Neural cell (in vitro differentiated cells): ENCODE results near the gene UBL4A. TPM values are rescaled to one million over a fixed set of nuclear protein-coding genes. Genes with fewer than 3 reads are reported as not detected.

Experiments
- H2AFZ ChIP-seq: fragments of 200-600, 300-800 bp; sonication (generic), shearing (Covaris generic); 2 replicates; pipeline ENCODE4 v1.6.0; 2014; ENCODE audit warnings: low read depth, mild to moderate bottlenecking, antibody characterized with exemption, low read length, moderate library complexity
- H3F3A ChIP-seq: fragments of 200-600 bp; shearing (Covaris generic); 2 replicates; pipeline ENCODE4 v1.6.1; 2016; ENCODE audit warnings: mild to moderate bottlenecking, moderate library complexity, mixed read lengths, antibody characterized with exemption, low read length; ENCODE audit not compliant: insufficient read depth, poor library complexity, severe bottlenecking
- H3K27ac ChIP-seq: fragments of 200-600, 300-800 bp; sonication (generic), shearing (Covaris generic); 2 replicates; pipeline ENCODE4 v1.5.1; 2014; ENCODE audit warnings: mild to moderate bottlenecking, low read length, moderate library complexity
- H3K27me3 ChIP-seq: fragments of 300-800, 200-600 bp; sonication (generic), shearing (Covaris generic); 2 replicates; pipeline ENCODE4 v1.6.0; 2014; ENCODE audit warnings: mild to moderate bottlenecking, low read depth, low read length, moderate library complexity; ENCODE audit not compliant: insufficient read depth
- H3K36me3 ChIP-seq: fragments of 300-800, 200-600 bp; sonication (generic), shearing (Covaris generic); 2 replicates; pipeline ENCODE4 v1.5.1; 2014; ENCODE audit warnings: mild to moderate bottlenecking, antibody characterized with exemption, low read length, moderate library complexity; ENCODE audit not compliant: insufficient read depth
- H3K4me2 ChIP-seq: fragments of 300-800, 200-600 bp; sonication (generic), shearing (Covaris generic); 2 replicates; pipeline ENCODE4 v1.6.0; 2014; ENCODE audit warnings: mild to moderate bottlenecking, low read length
- H3K4me3 ChIP-seq: fragments of 300-800, 200-600 bp; sonication (generic), shearing (Covaris generic); 2 replicates; pipeline ENCODE4 v1.5.1; 2014; ENCODE audit warnings: mild to moderate bottlenecking, low read length, moderate library complexity
- H3K79me2 ChIP-seq: fragments of 200-600 bp; shearing (Covaris generic); replicated peaks from 2 replicates; pipeline ENCODE4 v1.6.0; 2014; ENCODE audit warnings: mild to moderate bottlenecking, low read length, moderate library complexity; ENCODE audit not compliant: insufficient read depth
- H3K9ac ChIP-seq: fragments of 300-800, 200-600 bp; sonication (generic), shearing (Covaris generic); 2 replicates; pipeline ENCODE4 v1.6.1; 2016; ENCODE audit warnings: mild to moderate bottlenecking, low read length, mixed read lengths
- H3K9me2 ChIP-seq: fragments of 200-600 bp; shearing (Covaris generic); 2 replicates; pipeline ENCODE4 v1.6.1; 2016; ENCODE audit warnings: mild to moderate bottlenecking, low read length, mixed read lengths; ENCODE audit not compliant: insufficient read depth
- H3K9me3 ChIP-seq: fragments of 200-600, 300-800 bp; sonication (generic), shearing (Covaris generic); 2 replicates; pipeline ENCODE4 v1.6.1; 2016; ENCODE audit warnings: mild to moderate bottlenecking, mixed run types, low read length, moderate library complexity, mixed read lengths
- H4K20me1 ChIP-seq: fragments of 200-600 bp; shearing (Covaris generic); 2 replicates; pipeline ENCODE4 v1.6.1; 2016; ENCODE audit warnings: mild to moderate bottlenecking, mixed run types; ENCODE audit not compliant: insufficient read depth
- EP300 ChIP-seq: fragments of 450-650 bp; conservative IDR thresholded peaks from 2 replicates; pipeline ENCODE4 v1.6.1; 2014; ENCODE audit warnings: antibody characterized with exemption, mild to moderate bottlenecking, moderate library complexity; ENCODE audit not compliant: poor library complexity, severe bottlenecking
- EZH2 ChIP-seq: fragments of 200-600, 300-800 bp; shearing (Covaris generic), sonication (generic); IDR thresholded peaks from 2 replicates; pipeline ENCODE4 v1.6.1; 2014; ENCODE audit warnings: antibody characterized with exemption, low read length, borderline replicate concordance, mild to moderate bottlenecking; ENCODE audit not compliant: insufficient read depth, poor library complexity, severe bottlenecking
- MXI1 ChIP-seq: fragments of 450-650 bp; conservative IDR thresholded peaks from 2 replicates; pipeline ENCODE4 v1.6.1; 2014; ENCODE audit warnings: antibody characterized with exemption, mild to moderate bottlenecking; ENCODE audit not compliant: poor library complexity, severe bottlenecking
- POLR2AphosphoS5 ChIP-seq: IDR thresholded peaks from 2 replicates; pipeline ENCODE4 v1.6.1; 2012
- RAD21 ChIP-seq: fragments of 450-650 bp; conservative IDR thresholded peaks from 2 replicates; pipeline ENCODE4 v1.6.1; 2014; ENCODE audit warnings: antibody characterized with exemption, mild to moderate bottlenecking, moderate library complexity
- SMC3 ChIP-seq: fragments of 450-650 bp; conservative IDR thresholded peaks from 2 replicates; pipeline ENCODE4 v1.6.1; 2014; ENCODE audit warnings: antibody characterized with exemption, mild to moderate bottlenecking, moderate library complexity; ENCODE audit not compliant: poor library complexity
- TAF1 ChIP-seq: IDR thresholded peaks from 2 replicates; pipeline ENCODE4 v1.6.1; 2012; ENCODE audit warnings: low read depth
- polyA plus RNA-seq: library from polyadenylated mRNA; depleted of rRNA; stranded (reverse); fragments of >200 nt; gene quantifications from 2 replicates; pipeline ENCODE4 v1.2.3, GENCODE V29; 2014
- TF ChIP-seq, protein P1 (sequence below): fragments of 450-650 bp; IDR thresholded peaks from 2 replicates; pipeline ENCODE4 v1.5.1; 2014; ENCODE audit warnings: antibody characterized with exemption, mild to moderate bottlenecking, moderate library complexity; ENCODE audit not compliant: poor library complexity, severe bottlenecking
- TF ChIP-seq, protein P2 (sequence below): IDR thresholded peaks from 2 replicates; pipeline ENCODE4 v1.6.1; 2012; ENCODE audit warnings: borderline replicate concordance

UBL4A gene
- polyA plus RNA-seq, 1 donor from 2014 or later, result 28.5 TPM

DNA sequence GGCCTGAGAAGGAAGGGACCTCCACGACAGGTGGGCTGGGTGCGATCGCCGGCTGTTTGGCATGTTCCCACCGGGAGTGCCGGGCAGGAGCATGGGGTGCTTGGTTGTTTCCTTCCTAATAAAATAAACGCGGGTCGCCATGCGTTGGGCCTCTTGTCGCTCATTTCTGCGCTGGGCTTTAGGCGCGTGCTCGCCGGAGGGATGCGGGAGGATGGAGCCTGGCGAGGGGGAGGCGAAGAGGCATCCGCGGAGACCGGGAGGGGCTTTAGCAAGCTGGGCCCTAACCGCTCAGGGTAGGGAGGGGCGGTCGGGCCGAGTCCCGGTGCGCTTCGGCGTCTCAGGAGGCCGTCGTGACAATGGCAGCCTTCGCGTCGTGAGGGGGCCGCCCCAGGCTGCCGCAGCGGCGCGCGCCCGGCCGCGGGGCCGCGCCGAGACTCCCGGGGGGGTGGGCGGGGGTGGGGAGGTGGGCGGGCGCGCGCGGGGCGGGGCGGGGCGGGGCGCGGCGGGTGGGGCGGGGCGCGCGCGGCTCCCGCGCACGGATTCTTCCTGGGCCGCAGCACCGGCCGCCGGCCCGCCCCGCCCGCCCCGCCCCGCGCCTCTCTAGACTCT is 49.9 kb downstream of the UBL4A start:
- no peaks in the 10 kb centered on the region for H3K9me3 ChIP-seq
- H3K9me2 ChIP-seq, result no peaks in the 10 kb centered on the region
- H3F3A ChIP-seq, result no peaks in the 10 kb centered on the region
- no peaks in the 10 kb centered on the region for H3K36me3 ChIP-seq
- H3K27ac ChIP-seq, result peak overlapping the region; percentile 85
- peak overlapping the region; percentile 87 for H3K9ac ChIP-seq
- peak overlapping the region; percentile 59 for H3K4me3 ChIP-seq
- H3K27me3 ChIP-seq, result no peaks in the 10 kb centered on the region
- no peak overlapping the region for H2AFZ ChIP-seq
- TF ChIP-seq, protein P1, sequence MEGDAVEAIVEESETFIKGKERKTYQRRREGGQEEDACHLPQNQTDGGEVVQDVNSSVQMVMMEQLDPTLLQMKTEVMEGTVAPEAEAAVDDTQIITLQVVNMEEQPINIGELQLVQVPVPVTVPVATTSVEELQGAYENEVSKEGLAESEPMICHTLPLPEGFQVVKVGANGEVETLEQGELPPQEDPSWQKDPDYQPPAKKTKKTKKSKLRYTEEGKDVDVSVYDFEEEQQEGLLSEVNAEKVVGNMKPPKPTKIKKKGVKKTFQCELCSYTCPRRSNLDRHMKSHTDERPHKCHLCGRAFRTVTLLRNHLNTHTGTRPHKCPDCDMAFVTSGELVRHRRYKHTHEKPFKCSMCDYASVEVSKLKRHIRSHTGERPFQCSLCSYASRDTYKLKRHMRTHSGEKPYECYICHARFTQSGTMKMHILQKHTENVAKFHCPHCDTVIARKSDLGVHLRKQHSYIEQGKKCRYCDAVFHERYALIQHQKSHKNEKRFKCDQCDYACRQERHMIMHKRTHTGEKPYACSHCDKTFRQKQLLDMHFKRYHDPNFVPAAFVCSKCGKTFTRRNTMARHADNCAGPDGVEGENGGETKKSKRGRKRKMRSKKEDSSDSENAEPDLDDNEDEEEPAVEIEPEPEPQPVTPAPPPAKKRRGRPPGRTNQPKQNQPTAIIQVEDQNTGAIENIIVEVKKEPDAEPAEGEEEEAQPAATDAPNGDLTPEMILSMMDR, result no peak
- peak; percentile 30 for TF ChIP-seq MXI1
- peak; percentile 74 for TF ChIP-seq POLR2AphosphoS5
- no peaks in the 10 kb centered on the region for H4K20me1 ChIP-seq
- H3K4me2 ChIP-seq, result no peak overlapping the region
- H3K79me2 ChIP-seq, result peaks cover 20% of the 10 kb centered on the region

DNA sequence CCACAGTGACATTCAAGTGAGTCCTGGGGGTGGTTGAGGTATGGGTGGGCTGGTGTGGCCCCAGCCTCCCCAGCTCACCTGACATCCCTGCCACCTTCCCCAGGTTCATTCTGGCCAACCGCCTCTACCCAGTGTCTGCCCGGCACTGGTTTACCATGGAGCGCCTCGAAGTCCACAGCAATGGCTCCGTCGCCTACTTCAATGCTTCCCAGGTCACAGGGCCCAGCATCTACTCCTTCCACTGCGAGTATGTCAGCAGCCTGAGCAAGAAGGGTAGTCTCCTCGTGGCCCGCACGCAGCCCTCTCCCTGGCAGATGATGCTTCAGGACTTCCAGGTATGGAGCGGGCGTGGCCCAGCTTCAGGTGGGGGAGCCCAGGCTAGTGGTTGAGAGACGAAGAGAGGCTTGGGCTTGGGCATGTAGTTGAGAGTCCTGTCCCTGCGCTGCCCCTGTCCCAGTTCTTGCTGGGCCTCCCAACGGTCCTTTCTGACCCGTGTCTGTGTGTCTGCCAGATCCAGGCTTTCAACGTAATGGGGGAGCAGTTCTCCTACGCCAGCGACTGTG is 51.2 kb downstream of the UBL4A start:
- no peaks in the 10 kb centered on the region for H3F3A ChIP-seq
- H3K9me3 ChIP-seq, result no peaks in the 10 kb centered on the region
- TF ChIP-seq MXI1, result no peak
- TF ChIP-seq RAD21, result no peak
- no peak for TF ChIP-seq EP300
- TF ChIP-seq POLR2AphosphoS5, result no peak
- TF ChIP-seq SMC3, result no peak
- no peak for TF ChIP-seq EZH2
- TF ChIP-seq TAF1, result no peak
- TF ChIP-seq, protein P1, result no peak
- TF ChIP-seq, protein P2, sequence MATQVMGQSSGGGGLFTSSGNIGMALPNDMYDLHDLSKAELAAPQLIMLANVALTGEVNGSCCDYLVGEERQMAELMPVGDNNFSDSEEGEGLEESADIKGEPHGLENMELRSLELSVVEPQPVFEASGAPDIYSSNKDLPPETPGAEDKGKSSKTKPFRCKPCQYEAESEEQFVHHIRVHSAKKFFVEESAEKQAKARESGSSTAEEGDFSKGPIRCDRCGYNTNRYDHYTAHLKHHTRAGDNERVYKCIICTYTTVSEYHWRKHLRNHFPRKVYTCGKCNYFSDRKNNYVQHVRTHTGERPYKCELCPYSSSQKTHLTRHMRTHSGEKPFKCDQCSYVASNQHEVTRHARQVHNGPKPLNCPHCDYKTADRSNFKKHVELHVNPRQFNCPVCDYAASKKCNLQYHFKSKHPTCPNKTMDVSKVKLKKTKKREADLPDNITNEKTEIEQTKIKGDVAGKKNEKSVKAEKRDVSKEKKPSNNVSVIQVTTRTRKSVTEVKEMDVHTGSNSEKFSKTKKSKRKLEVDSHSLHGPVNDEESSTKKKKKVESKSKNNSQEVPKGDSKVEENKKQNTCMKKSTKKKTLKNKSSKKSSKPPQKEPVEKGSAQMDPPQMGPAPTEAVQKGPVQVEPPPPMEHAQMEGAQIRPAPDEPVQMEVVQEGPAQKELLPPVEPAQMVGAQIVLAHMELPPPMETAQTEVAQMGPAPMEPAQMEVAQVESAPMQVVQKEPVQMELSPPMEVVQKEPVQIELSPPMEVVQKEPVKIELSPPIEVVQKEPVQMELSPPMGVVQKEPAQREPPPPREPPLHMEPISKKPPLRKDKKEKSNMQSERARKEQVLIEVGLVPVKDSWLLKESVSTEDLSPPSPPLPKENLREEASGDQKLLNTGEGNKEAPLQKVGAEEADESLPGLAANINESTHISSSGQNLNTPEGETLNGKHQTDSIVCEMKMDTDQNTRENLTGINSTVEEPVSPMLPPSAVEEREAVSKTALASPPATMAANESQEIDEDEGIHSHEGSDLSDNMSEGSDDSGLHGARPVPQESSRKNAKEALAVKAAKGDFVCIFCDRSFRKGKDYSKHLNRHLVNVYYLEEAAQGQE, result no peak
- no peak overlapping the region for H3K4me2 ChIP-seq
- no peaks in the 10 kb centered on the region for H3K9me2 ChIP-seq
- H3K4me3 ChIP-seq, result no peak overlapping the region
- no peaks in the 10 kb centered on the region for H4K20me1 ChIP-seq
- H3K79me2 ChIP-seq, result peaks cover 20% of the 10 kb centered on the region
- peak overlapping the region; percentile 85 for H3K27ac ChIP-seq
- no peak overlapping the region for H3K9ac ChIP-seq
- H3K36me3 ChIP-seq, result no peaks in the 10 kb centered on the region
- H3K27me3 ChIP-seq, result no peaks in the 10 kb centered on the region
- no peak overlapping the region for H2AFZ ChIP-seq
